HepG2 (cell line): ENCODE data around the gene AGR3. TPM values are rescaled to one million over a fixed set of nuclear protein-coding genes. Genes with fewer than 3 reads are reported as not detected.

Experiments used
- ATAC-seq: fragments of 200-7000 bp; cut with Tn5 transposase; 3 replicates; pipeline ENCODE4 v1.9.1; 2020; ENCODE audit warnings: mild to moderate bottlenecking, moderate library complexity
- BruUV-seq: library from RNA; stranded (reverse); fragments of 400-500 nt; replicated peaks from 2 replicates; lab custom pipeline; 2021; lab: Mats Ljungman, UMichigan
- CTCF ChIA-PET: fragments of 300-600 bp; formaldehyde crosslinking; extraction: SDS; loops from one replicate; lab custom pipeline; 2021; ENCODE audit warnings: low total read pairs, inconsistent platforms, low intra/inter-chr PET ratio; lab: Yijun Ruan, JAX
- POLR2A ChIA-PET: fragments of 350-600 bp; sonication (Branson Sonifier 250); formaldehyde crosslinking; loops from one replicate; lab custom pipeline; 2020; ENCODE audit warnings: antibody characterized with exemption, inconsistent platforms; lab: Yijun Ruan, JAX
- DNase-seq: peaks from one replicate; pipeline ENCODE4 v3.0.0-alpha.2; 2015; ENCODE audit warnings: low spot score
- FAIRE-seq: peaks from 3 replicates; lab custom pipeline; 2011; peaks lifted over from hg19 to GRCh38; lab: Jason Lieb, UNC
- H2AFZ ChIP-seq: one replicate; pipeline ENCODE4 v1.6.1; 2011; ENCODE audit warnings: low read length, inconsistent platforms
- H3K27ac ChIP-seq: fragments of 300-600 bp; 3 replicates; pipeline ENCODE4 v1.8.0; 2011; ENCODE audit warnings: mixed run types, mild to moderate bottlenecking, mixed read lengths, low read length, inconsistent platforms; ENCODE audit not compliant: insufficient read depth; ENCODE audit errors: extremely low read length
- H3K27me3 ChIP-seq, 2 experiments: fragments of 200-600 bp in 1 of 2; 2 replicates in 1 of 2; 3 replicates in 1 of 2; pipeline versions ENCODE4 v1.6.0 to v1.8.0; 2011; ENCODE audit warnings: low read length in 2 of 2, mild to moderate bottlenecking in 2 of 2, moderate library complexity in 2 of 2, inconsistent platforms in 1 of 2; ENCODE audit not compliant: insufficient read depth in 2 of 2, control insufficient read depth in 1 of 2
- H3K36me3 ChIP-seq, 2 experiments: fragments of 200-600 bp in 1 of 2; replicated peaks in 1 of 2; 2 replicates in 1 of 2; 3 replicates in 1 of 2; pipeline versions ENCODE4 v1.5.1 to v1.8.0; 2011; ENCODE audit warnings: low read length in 2 of 2, inconsistent platforms in 1 of 2; ENCODE audit not compliant: insufficient read depth in 2 of 2, control insufficient read depth in 1 of 2
- H3K4me1 ChIP-seq: 2 replicates; pipeline ENCODE4 v1.5.1; 2012; ENCODE audit warnings: low read length, inconsistent platforms; ENCODE audit not compliant: insufficient read depth
- H3K4me2 ChIP-seq: 2 replicates; pipeline ENCODE4 v1.6.0; 2011; ENCODE audit warnings: low read depth, low read length, inconsistent platforms
- H3K4me3 ChIP-seq, 3 experiments: fragments of 200-600 bp in 1 of 3; sonication (generic), shearing (Covaris generic) in 1 of 3; replicated peaks in 1 of 3; 2 replicates each; pipeline ENCODE4 v1.5.1; 2011 to 2016; ENCODE audit warnings: low read length in 3 of 3, inconsistent platforms in 2 of 3, low read depth in 2 of 3, mild to moderate bottlenecking in 2 of 3, control low read depth in 1 of 3, mixed read lengths in 1 of 3; ENCODE audit not compliant: insufficient read depth in 1 of 3
- H3K79me2 ChIP-seq: one replicate; pipeline ENCODE4 v1.6.1; 2011; ENCODE audit warnings: low read length, inconsistent platforms; ENCODE audit not compliant: insufficient read depth
- H3K9ac ChIP-seq: 2 replicates; pipeline ENCODE4 v1.6.0; 2011; ENCODE audit warnings: mild to moderate bottlenecking, low read depth, low read length, inconsistent platforms; ENCODE audit not compliant: insufficient read depth
- H3K9me3 ChIP-seq: 2 replicates; pipeline ENCODE4 v1.5.1; 2012; ENCODE audit warnings: mild to moderate bottlenecking, low read length
- H4K20me1 ChIP-seq: 2 replicates; pipeline ENCODE4 v1.6.0; 2011; ENCODE audit warnings: inconsistent platforms, mild to moderate bottlenecking, low read length, moderate library complexity; ENCODE audit not compliant: insufficient read depth
- BHLHE40 ChIP-seq: IDR thresholded peaks from 2 replicates; pipeline ENCODE4 v1.6.1; 2011; ENCODE audit warnings: low read length, improper control_type of control experiment
- CREB1 ChIP-seq, 2 experiments: fragments of 450-650 bp in 1 of 2; IDR thresholded peaks; 2 replicates each; pipeline ENCODE4 v1.6.1; 2016 to 2017; ENCODE audit warnings: control low read depth in 1 of 2, mild to moderate bottlenecking in 1 of 2, missing compliant biosample characterization in 1 of 2, missing genetic modification characterization in 1 of 2
- IKZF1 ChIP-seq: fragments of 450-650 bp; IDR thresholded peaks from 2 replicates; pipeline ENCODE4 v1.7.1; 2016
- RARG ChIP-seq: sonication (generic); formaldehyde crosslinking; IDR thresholded peaks from 2 replicates; pipeline ENCODE4 v1.4.0; 2020; ENCODE audit warnings: low read depth, mild to moderate bottlenecking, missing genetic modification reagents
- SRY ChIP-seq: sonication (generic); formaldehyde crosslinking; IDR thresholded peaks from 2 replicates; pipeline ENCODE4 v1.8.0; 2022; ENCODE audit warnings: mild to moderate bottlenecking, missing genetic modification reagents
- SYNCRIP ChIP-seq: fragments of 200-400 bp; formaldehyde crosslinking; IDR thresholded peaks from 2 replicates; pipeline ENCODE4 v1.6.1; 2018; ENCODE audit warnings: mild to moderate bottlenecking, low read depth, low read length; ENCODE audit not compliant: insufficient read depth
- U2AF2 ChIP-seq: fragments of 200-400 bp; formaldehyde crosslinking; IDR thresholded peaks from 2 replicates; pipeline ENCODE4 v1.6.1; 2017; ENCODE audit warnings: low read depth, mild to moderate bottlenecking, low read length
- ZNF207 ChIP-seq: fragments of 450-650 bp; IDR thresholded peaks from 2 replicates; pipeline ENCODE4 v1.6.1; 2016; ENCODE audit warnings: antibody characterized with exemption, borderline replicate concordance
- ZNF30 ChIP-seq: sonication (generic); formaldehyde crosslinking; IDR thresholded peaks from 2 replicates; pipeline ENCODE4 v1.5.0; 2020; ENCODE audit warnings: mild to moderate bottlenecking, missing genetic modification reagents
- ZNF318 ChIP-seq: sonication (generic); formaldehyde crosslinking; IDR thresholded peaks from 2 replicates; pipeline ENCODE4 v1.4.0; 2020; ENCODE audit warnings: mild to moderate bottlenecking, missing genetic modification reagents
- ZNF616 ChIP-seq: sonication (generic); formaldehyde crosslinking; IDR thresholded peaks from 2 replicates; pipeline ENCODE4 v1.5.0; 2020; ENCODE audit warnings: low read depth, mild to moderate bottlenecking, missing genetic modification reagents
- ZSCAN25 ChIP-seq: sonication (generic); formaldehyde crosslinking; IDR thresholded peaks from 2 replicates; pipeline ENCODE4 v1.8.0; 2022; ENCODE audit warnings: mild to moderate bottlenecking, missing genetic modification reagents
- WGBS: methylation state at CpG from one replicate; pipeline ENCODE4 v1.1.6; 2017; ENCODE audit warnings: low lambda C conversion rate; 5-methylcytosine and 5-hydroxymethylcytosine counted together
- in situ Hi-C: cut with HindIII; loops from 2 replicates; pipeline ENCODE4 v1.10.0; 2017; ENCODE audit warnings: low pct_unique_long_range_greater_than_20kb; ENCODE audit not compliant: extremely low pct_ligation_motif_present
- intact Hi-C: fragments of 100-400 bp; cut with micrococcal nuclease; formaldehyde crosslinking; loops from one replicate; pipeline ENCODE4 v1.10.0; 2022; ENCODE audit not compliant: unreplicated experiment
- polyA plus RNA-seq, 8 experiments: library from polyadenylated mRNA; depleted of rRNA in 3 of 8; stranded (reverse) in 7 of 8; unstranded in 1 of 8; fragments of >200 nt; fragmentation: Illumina TruSeq in 4 of 8; extraction: Trizol in 4 of 8; gene quantifications; 2 replicates each; pipeline versions ENCODE4 v1.2.1 to v1.2.3, GENCODE V29; 2011 to 2016; ENCODE audit warnings: low read depth in 4 of 8, missing spikeins in 1 of 8, mixed read lengths in 1 of 8; ENCODE audit not compliant: insufficient read depth in 1 of 8
- total RNA-seq, 5 experiments: library from RNA; depleted of rRNA; stranded (reverse); fragments of >200 nt; fragmentation: Illumina TruSeq; extraction: Trizol; gene quantifications; 2 replicates each; pipeline ENCODE4 v1.2.3, GENCODE V29; 2016; ENCODE audit warnings: low read depth in 1 of 5

Gene AGR3
- total and polyA plus RNA-seq, 2 of the 13 experiments (the other 11 are each of a cell fraction or from before 2014, with no cell fraction given): not detected

- TF ChIP-seq ZNF30 (CRISPR knock-in tag) (no peak), CREB1 (IDR thresholded peaks at IDR 0.05) (0 out of 2 replicates have a peak, but pooled peaks have one; percentile 25), CREB1 (CRISPR knock-in tag; IDR thresholded peaks at IDR 0.05) (no peak), SRY (CRISPR knock-in tag) (no peak), U2AF2 (no peak), ZSCAN25 (no peak), ZNF207 (no peak)
- FAIRE-seq (no peak), ATAC-seq (no peak), DNase-seq (no peak)
- in situ Hi-C loops (no loop called here), intact Hi-C loops (no loop called here)
- H3K27me3 ChIP-seq: peaks cover 0 to 6% of the 10 kb centered on the region in 2 experiments; a peak in 2 of 5 replicates
- 6% methylated on average over 2 of the region's 2 CpGs for WGBS
- H4K20me1 ChIP-seq: no peaks in the 10 kb centered on the region
- H3K4me3 ChIP-seq: no peak overlapping the region
- ChIA-PET CTCF (no interaction called here), POLR2A (no interaction called here)
- no TSS peak for BruUV-seq
- H3K9ac ChIP-seq: no peak overlapping the region
- H3K4me2 ChIP-seq: no peak overlapping the region
- H2AFZ ChIP-seq: no peak overlapping the region
- no peaks in the 10 kb centered on the region for H3K9me3 ChIP-seq
- H3K4me1 ChIP-seq: no peaks in the 10 kb centered on the region
- no peaks in the 10 kb centered on the region for H3K36me3 ChIP-seq
- H3K79me2 ChIP-seq: no peaks in the 10 kb centered on the region
- no peak overlapping the region for H3K27ac ChIP-seq
Observed at GRCh38 chr7:16811551-16811950, 70.2 kb downstream of the AGR3 start.

GRCh38 chr7:16810573-16810972 is 71.2 kb downstream of the AGR3 start:
- 16% methylated on average over 5 of the region's 5 CpGs for WGBS
- ChIA-PET POLR2A (no interaction called here), CTCF (no interaction called here)
- H4K20me1 ChIP-seq: no peaks in the 10 kb centered on the region
- H3K4me2 ChIP-seq: no peak overlapping the region
- H3K36me3 ChIP-seq: no peaks in the 10 kb centered on the region
- H3K79me2 ChIP-seq: no peaks in the 10 kb centered on the region
- BruUV-seq: no TSS peak
- H2AFZ ChIP-seq: no peak overlapping the region
- H3K9ac ChIP-seq: no peak overlapping the region
- no peak for DNase-seq
- in situ Hi-C loops: no loop called here
- FAIRE-seq: no peak
- no peaks in the 10 kb centered on the region for H3K9me3 ChIP-seq
- peaks cover 6% of the 10 kb centered on the region for H3K4me1 ChIP-seq
- H3K27me3 ChIP-seq: 0 out of 5 replicates have a peak, but pooled peaks cover 0 to 6% of the 10 kb centered on the region in 2 experiments
- intact Hi-C loops: no loop called here
- no peak overlapping the region for H3K27ac ChIP-seq
- H3K4me3 ChIP-seq: no peak overlapping the region
- ATAC-seq: no peak
- TF ChIP-seq BHLHE40: no peak
- no peak for TF ChIP-seq SYNCRIP
- TF ChIP-seq ZNF616: no peak
- no peak for TF ChIP-seq RARG (CRISPR knock-in tag)
- no peak for TF ChIP-seq IKZF1
- no peak for TF ChIP-seq ZNF318 (CRISPR knock-in tag)
